SK-N-SH treated with all-trans-retinoic acid at 6 μM for 48 hours (cell line): ENCODE data around the gene THEMIS.

ENCODE experiments used
- ARNTL ChIP-seq: fragments of 450-650 bp; formaldehyde crosslinking; IDR thresholded peaks from 2 replicates; pipeline ENCODE4 v1.5.0; 2020; ENCODE audit warnings: low read depth, mild to moderate bottlenecking, moderate library complexity, borderline replicate concordance
- CREB5 ChIP-seq: fragments of 250-450 bp; sonication (Bioruptor Pico); IDR thresholded peaks from 2 replicates; pipeline ENCODE4 v1.5.1; 2020; ENCODE audit warnings: low read depth, mild to moderate bottlenecking, moderate library complexity
- CSDC2 ChIP-seq: fragments of 250-450 bp; sonication (Bioruptor Pico); IDR thresholded peaks from 2 replicates; pipeline ENCODE4 v1.5.0; 2020; ENCODE audit warnings: mild to moderate bottlenecking, moderate library complexity
- ESRRG ChIP-seq: fragments of 250-450 bp; sonication (Bioruptor Pico); IDR thresholded peaks from 2 replicates; pipeline ENCODE4 v1.6.1; 2021; ENCODE audit warnings: mild to moderate bottlenecking
- GLIS3 ChIP-seq: fragments of 250-450 bp; sonication (Bioruptor Pico); IDR thresholded peaks from 2 replicates; pipeline ENCODE4 v1.5.0; 2020; ENCODE audit warnings: mild to moderate bottlenecking, moderate library complexity
- OSR1 ChIP-seq: fragments of 250-450 bp; sonication (Bioruptor Pico); IDR thresholded peaks from 2 replicates; pipeline ENCODE4 v1.8.0; 2022; ENCODE audit warnings: moderate library complexity, mild to moderate bottlenecking, inconsistent platforms
- PATZ1 ChIP-seq: fragments of 250-450 bp; sonication (Bioruptor Pico); IDR thresholded peaks from 2 replicates; pipeline ENCODE4 v1.8.0; 2020; ENCODE audit warnings: mild to moderate bottlenecking, moderate library complexity, borderline replicate concordance
- POU6F1 ChIP-seq: fragments of 250-450 bp; sonication (Bioruptor Pico); IDR thresholded peaks from 2 replicates; pipeline ENCODE4 v1.8.0; 2021; ENCODE audit warnings: low read depth, mild to moderate bottlenecking, moderate library complexity, borderline replicate concordance
- ZC3H10 ChIP-seq: fragments of 250-450 bp; sonication (Bioruptor Pico); IDR thresholded peaks from 2 replicates; pipeline ENCODE4 v1.5.1; 2021; ENCODE audit warnings: mild to moderate bottlenecking, moderate library complexity
- ZFP30 ChIP-seq: fragments of 450-650 bp; formaldehyde crosslinking; IDR thresholded peaks from 2 replicates; pipeline ENCODE4 v1.5.0; 2022; ENCODE audit warnings: mild to moderate bottlenecking, moderate library complexity
- ZNF70 ChIP-seq: fragments of 450-650 bp; formaldehyde crosslinking; IDR thresholded peaks from 2 replicates; pipeline ENCODE4 v1.5.0; 2020; ENCODE audit warnings: mild to moderate bottlenecking, moderate library complexity

- no peak for TF ChIP-seq ESRRG (CRISPR knock-in tag)
- TF ChIP-seq PATZ1 (CRISPR knock-in tag), result no peak
- no peak for TF ChIP-seq CREB5 (CRISPR knock-in tag)
- TF ChIP-seq ZC3H10 (CRISPR knock-in tag), result no peak
- no peak for TF ChIP-seq POU6F1 (CRISPR knock-in tag)
- TF ChIP-seq GLIS3 (CRISPR knock-in tag), result no peak
- no peak for TF ChIP-seq OSR1 (CRISPR knock-in tag)
- TF ChIP-seq ZNF70 (CRISPR knock-in tag), result no peak
- no peak for TF ChIP-seq CSDC2 (CRISPR knock-in tag)
- TF ChIP-seq ZFP30, result no peak
- no peak for TF ChIP-seq ARNTL (CRISPR knock-in tag)
Measured at GRCh38 chr6:127855542-127856159, 45.2 kb downstream of the THEMIS start.
